Measurements from ENCODE around the gene ZNF768.

Gene ZNF768

DNA sequence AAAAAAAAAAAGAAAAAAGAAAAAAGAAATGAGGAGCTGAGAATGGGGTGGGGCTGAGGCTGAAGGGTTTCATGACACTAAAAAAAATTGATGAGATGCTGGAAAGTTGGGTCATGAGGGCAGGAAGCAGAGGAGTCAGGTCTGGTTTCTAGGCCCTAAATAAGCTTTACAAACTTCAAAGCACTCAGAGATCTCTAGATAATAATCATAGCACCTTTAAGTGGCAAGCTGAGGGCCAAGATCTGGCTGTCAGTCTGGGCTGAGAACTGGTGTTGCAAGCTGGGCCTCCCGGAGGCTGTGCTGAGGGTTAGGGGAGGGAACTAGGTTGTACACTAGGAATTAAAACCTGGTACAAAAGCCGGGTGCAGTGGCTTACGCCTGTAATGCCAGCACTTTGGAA is 25.4 kb upstream of the ZNF768 start:
- Histone ChIP-seq H3K4me2 (ENCODE audit: low read length) (no peak overlapping the region), H3K9me3 (ENCODE audit: control insufficient read depth, insufficient read depth, low read length) (no peaks in the 10 kb centered on the region), H3K27ac (ENCODE audit: low read depth, low read length) (no peak overlapping the region), H4K20me1 (ENCODE audit: control insufficient read depth, insufficient read depth, low read depth, low read length) (no peaks in the 10 kb centered on the region), H3K27me3 (ENCODE audit: control insufficient read depth, low read length) (no peaks in the 10 kb centered on the region), H3K9me2 (replicated peaks; ENCODE audit: control insufficient read depth, low read length) (no peaks in the 10 kb centered on the region), H3K4me1 (ENCODE audit: control insufficient read depth, low read length) (peaks cover 5% of the 10 kb centered on the region), H3K4me3 (ENCODE audit: low read length) (no peak overlapping the region), H3K79me2 (ENCODE audit: control insufficient read depth, low read length) (peaks cover 41% of the 10 kb centered on the region), H3F3A (ENCODE audit: control insufficient read depth, insufficient read depth) (no peaks in the 10 kb centered on the region), H3K36me3 (ENCODE audit: control insufficient read depth, low read length) (peaks cover 38% of the 10 kb centered on the region)
- TF ChIP-seq EZH2phosphoT487 (IDR thresholded peaks at IDR 0.05; ENCODE audit: borderline replicate concordance, low read length) (no peak), CTCF (IDR thresholded peaks at IDR 0.05; ENCODE audit: low read depth, low read length, poor library complexity, severe bottlenecking) (no peak)

GRCh38 chr16:30548416-30549253 is 22.3 kb upstream of the ZNF768 start:
- no peak overlapping the region for H3K4me3 ChIP-seq (ENCODE audit: low read length)
- H3K36me3 ChIP-seq (ENCODE audit: control insufficient read depth, low read length): peaks cover 12% of the 10 kb centered on the region
- H3K9me3 ChIP-seq (ENCODE audit: control insufficient read depth, insufficient read depth, low read length): no peaks in the 10 kb centered on the region
- no peak for TF ChIP-seq EZH2phosphoT487 (IDR thresholded peaks at IDR 0.05; ENCODE audit: borderline replicate concordance, low read length)
- TF ChIP-seq CTCF (IDR thresholded peaks at IDR 0.05; ENCODE audit: low read depth, low read length, poor library complexity, severe bottlenecking): no peak
- H3K79me2 ChIP-seq (ENCODE audit: control insufficient read depth, low read length): peaks cover 12% of the 10 kb centered on the region
- H3K4me2 ChIP-seq (ENCODE audit: low read length): no peak overlapping the region
- H4K20me1 ChIP-seq (ENCODE audit: control insufficient read depth, insufficient read depth, low read depth, low read length): no peaks in the 10 kb centered on the region
- no peak overlapping the region for H3K27ac ChIP-seq (ENCODE audit: low read depth, low read length)
- H3F3A ChIP-seq (ENCODE audit: control insufficient read depth, insufficient read depth): no peaks in the 10 kb centered on the region
- H3K27me3 ChIP-seq (ENCODE audit: control insufficient read depth, low read length): no peaks in the 10 kb centered on the region
- no peaks in the 10 kb centered on the region for H3K9me2 ChIP-seq (replicated peaks; ENCODE audit: control insufficient read depth, low read length)
- no peaks in the 10 kb centered on the region for H3K4me1 ChIP-seq (ENCODE audit: control insufficient read depth, low read length)

GRCh38 chr16:30546115-30546514 is 19.7 kb upstream of the ZNF768 start:
- no peak overlapping the region for H3K4me2 ChIP-seq (ENCODE audit: low read length)
- H3K27me3 ChIP-seq (ENCODE audit: control insufficient read depth, low read length): no peaks in the 10 kb centered on the region

More at GRCh38 chr16:30546115-30546514, 19.7 kb upstream of the ZNF768 start:
- TF ChIP-seq EZH2phosphoT487 (IDR thresholded peaks at IDR 0.05; ENCODE audit: borderline replicate concordance, low read length): no peak
- no peak for TF ChIP-seq CTCF (IDR thresholded peaks at IDR 0.05; ENCODE audit: low read depth, low read length, poor library complexity, severe bottlenecking)
- no peaks in the 10 kb centered on the region; the same call in 1 of the 2 replicates for H3K79me2 ChIP-seq (ENCODE audit: control insufficient read depth, low read length)
- no peaks in the 10 kb centered on the region for H4K20me1 ChIP-seq (ENCODE audit: control insufficient read depth, insufficient read depth, low read depth, low read length)
- H3K9me3 ChIP-seq (ENCODE audit: control insufficient read depth, insufficient read depth, low read length): no peaks in the 10 kb centered on the region
- H3K36me3 ChIP-seq (ENCODE audit: control insufficient read depth, low read length): no peaks in the 10 kb centered on the region
- no peaks in the 10 kb centered on the region for H3F3A ChIP-seq (ENCODE audit: control insufficient read depth, insufficient read depth)
- no peak overlapping the region for H3K4me3 ChIP-seq (ENCODE audit: low read length)
- no peaks in the 10 kb centered on the region for H3K4me1 ChIP-seq (ENCODE audit: control insufficient read depth, low read length)
- no peaks in the 10 kb centered on the region for H3K9me2 ChIP-seq (replicated peaks; ENCODE audit: control insufficient read depth, low read length)
- H3K27ac ChIP-seq (ENCODE audit: low read depth, low read length): no peak overlapping the region
